ENCODE measurements around the gene DPP6. TPM values are rescaled to one million over a fixed set of nuclear protein-coding genes. Genes with fewer than 3 reads are reported as not detected.

Gene DPP6
- total RNA-seq, 3 donors from 2014 or later = 0.59 to 0.98 TPM; not detected in 1

GRCh38 chr7:154651501-154651900 is 599.3 kb downstream of the DPP6 start:
- Histone ChIP-seq H3K9me3 (peaks cover 0 to 13% of the 10 kb centered on the region in 2 donors), H3K36me3 (no peaks in the 10 kb centered on the region), H3K27me3 (no peaks in the 10 kb centered on the region), H3K27ac (no peak overlapping the region), H3K4me3 (no peak overlapping the region), H3K4me1 (no peaks in the 10 kb centered on the region)
- intact Hi-C loops (cut with DNase I; ENCODE audit: low total_unique reads) = no loop called here
- DNase-seq (ENCODE audit: low spot score in 2 of 2) = no peak
- no peak for TF ChIP-seq POLR2A (IDR thresholded peaks at IDR 0.05)
- no peak for TF ChIP-seq POLR2AphosphoS5 (IDR thresholded peaks at IDR 0.05)
- TF ChIP-seq CTCF (IDR thresholded peaks at IDR 0.05) = no peak

- no peak overlapping the region for H3K27ac ChIP-seq
- no peaks in the 10 kb centered on the region for H3K4me1 ChIP-seq
- TF ChIP-seq POLR2AphosphoS5 (IDR thresholded peaks at IDR 0.05) (no peak), POLR2A (IDR thresholded peaks at IDR 0.05) (no peak), CTCF (IDR thresholded peaks at IDR 0.05) (no peak)
- intact Hi-C loops (cut with DNase I; ENCODE audit: low total_unique reads) = no loop called here
- DNase-seq (ENCODE audit: low spot score in 2 of 2) = no peak
- H3K27me3 ChIP-seq = no peaks in the 10 kb centered on the region
- no peaks in the 10 kb centered on the region for H3K36me3 ChIP-seq
- H3K4me3 ChIP-seq = no peak overlapping the region
- H3K9me3 ChIP-seq = peaks cover 0 to 13% of the 10 kb centered on the region in 2 donors
Observed at GRCh38 chr7:154652564-154652963, 600.4 kb downstream of the DPP6 start.

DNA sequence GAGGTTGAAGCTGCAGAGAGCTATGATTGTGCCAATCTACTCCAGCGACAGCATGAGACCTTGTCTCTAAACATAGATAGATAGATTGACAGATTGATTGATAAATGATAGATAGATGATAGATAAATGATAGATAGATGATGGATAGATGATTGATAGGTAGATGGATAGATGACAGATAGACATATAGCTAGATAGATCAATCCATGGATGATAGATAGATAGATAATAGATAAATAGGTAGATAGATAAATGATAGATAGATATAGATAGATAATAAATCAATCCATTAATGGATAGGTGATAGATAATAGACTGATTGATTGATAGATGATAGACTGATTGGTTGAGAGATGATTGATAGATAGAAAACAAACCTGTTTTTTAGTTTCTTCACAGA is 601.1 kb downstream of the DPP6 start:
- Histone ChIP-seq H3K4me1 (no peaks in the 10 kb centered on the region), H3K27ac (no peak overlapping the region), H3K4me3 (no peak overlapping the region), H3K27me3 (no peaks in the 10 kb centered on the region), H3K9me3 (peaks cover 0 to 13% of the 10 kb centered on the region in 2 donors), H3K36me3 (no peaks in the 10 kb centered on the region)
- DNase-seq (ENCODE audit: low spot score in 2 of 2) = no peak
- intact Hi-C loops (cut with DNase I; ENCODE audit: low total_unique reads) = no loop called here
- TF ChIP-seq POLR2A (IDR thresholded peaks at IDR 0.05) (no peak), CTCF (IDR thresholded peaks at IDR 0.05) (no peak), POLR2AphosphoS5 (IDR thresholded peaks at IDR 0.05) (no peak)

DNA sequence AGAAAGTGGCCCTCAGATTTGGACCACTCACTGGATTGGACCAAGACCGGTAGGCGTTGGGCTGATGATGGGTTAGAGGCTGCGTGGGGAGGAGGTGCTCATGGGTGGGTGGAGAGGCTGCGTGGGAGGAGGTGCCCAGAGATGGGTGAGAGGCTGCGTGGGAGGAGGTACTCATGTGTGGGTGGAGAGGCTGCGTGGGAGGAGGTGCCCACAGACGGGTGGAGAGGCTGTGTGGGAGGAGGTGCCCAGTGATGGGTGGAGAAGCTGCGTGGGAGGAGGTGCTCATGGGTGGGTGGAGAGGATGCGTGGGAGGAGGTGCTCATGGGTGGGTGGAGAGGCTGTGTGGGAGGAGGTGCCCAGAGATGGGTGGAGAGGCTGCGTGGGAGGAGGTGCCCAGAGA is 604.4 kb downstream of the DPP6 start:
- Histone ChIP-seq H3K4me1 (no peaks in the 10 kb centered on the region), H3K4me3 (no peak overlapping the region), H3K9me3 (peaks cover 6 to 7% of the 10 kb centered on the region in 2 donors), H3K27me3 (no peaks in the 10 kb centered on the region), H3K36me3 (no peaks in the 10 kb centered on the region), H3K27ac (no peak overlapping the region)
- intact Hi-C loops (cut with DNase I; ENCODE audit: low total_unique reads) = no loop called here
- TF ChIP-seq POLR2AphosphoS5 (IDR thresholded peaks at IDR 0.05) (no peak), POLR2A (IDR thresholded peaks at IDR 0.05) (no peak), CTCF (IDR thresholded peaks at IDR 0.05) (no peak)
- DNase-seq (ENCODE audit: low spot score in 2 of 2) = no peak

DNA sequence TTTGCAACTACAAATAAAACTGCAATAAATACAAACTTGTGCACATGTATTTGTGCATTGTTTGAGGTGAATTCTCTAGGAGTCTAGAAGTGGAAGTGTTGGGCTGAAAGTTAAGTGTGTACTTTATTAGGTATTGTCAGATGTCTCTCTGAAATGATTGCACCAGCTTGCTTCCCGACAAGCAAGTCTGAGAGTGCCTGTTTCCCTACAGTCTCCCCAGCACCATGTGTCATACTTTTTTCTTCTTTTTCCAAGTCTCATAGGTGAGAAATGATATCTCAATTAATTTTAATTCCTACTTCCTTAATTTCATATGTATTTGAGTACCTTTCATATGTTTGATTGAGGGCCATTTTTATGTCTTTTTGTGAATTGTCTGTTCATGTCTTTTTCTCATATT is 614.6 kb downstream of the DPP6 start:
- TF ChIP-seq POLR2AphosphoS5 (IDR thresholded peaks at IDR 0.05) = no peak
- TF ChIP-seq CTCF (IDR thresholded peaks at IDR 0.05) = no peak
- TF ChIP-seq POLR2A (IDR thresholded peaks at IDR 0.05) = no peak
- no peak overlapping the region for H3K27ac ChIP-seq
- peaks cover 9 to 17% of the 10 kb centered on the region in 2 donors for H3K9me3 ChIP-seq
- no peak for DNase-seq (ENCODE audit: low spot score in 2 of 2)
- H3K36me3 ChIP-seq = no peaks in the 10 kb centered on the region
- no peaks in the 10 kb centered on the region for H3K4me1 ChIP-seq
- H3K27me3 ChIP-seq = no peaks in the 10 kb centered on the region
- H3K4me3 ChIP-seq = no peak overlapping the region
- intact Hi-C loops (cut with DNase I; ENCODE audit: low total_unique reads) = no loop called here
